ENCODE data around the gene HIF1A. TPM values are rescaled to one million over a fixed set of nuclear protein-coding genes. Genes with fewer than 3 reads are reported as not detected.

The HIF1A gene
- total RNA-seq, 2 experiments from 2014 or later = 283 to 287 TPM

DNA sequence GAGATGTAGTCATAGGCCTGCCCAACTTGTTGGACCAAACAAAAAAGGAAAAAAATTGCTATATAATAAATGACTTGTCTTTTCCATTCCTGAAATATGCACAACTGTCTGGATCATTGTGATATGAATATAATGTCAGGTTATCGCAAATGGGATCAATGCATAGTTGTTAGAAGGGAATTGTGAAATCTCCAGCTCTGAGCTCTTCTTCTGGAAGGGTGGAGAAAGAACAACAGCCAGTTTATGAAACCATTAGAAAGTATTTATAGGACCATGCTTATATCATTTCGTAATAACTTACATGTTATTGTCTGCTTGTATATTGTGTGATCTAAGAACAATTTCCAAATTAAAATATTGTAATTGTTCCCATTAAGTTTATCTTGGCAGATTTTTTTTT, 35.7 kb upstream of the HIF1A start:
- ChIA-PET POLR2A (interaction anchor here (0.7 to 1.3 kb wide), 2 partner anchors 36 to 80 kb away, joined by 3 read pairs; partner anchors contain the start of gene HIF1A), CTCF (no interaction called here)
- Mint-ChIP-seq H3K36me3 (peaks cover 3% of the 10 kb centered on the region), H3K9me3 (peaks cover 2% of the 10 kb centered on the region), H3K4me1 (ENCODE audit: low read depth) (peaks cover 68% of the 10 kb centered on the region), H3K4me3 (no peak overlapping the region), H3K27ac (peak overlapping the region; percentile 98), H3K27me3 (no peaks in the 10 kb centered on the region)
- intact Hi-C loops (cut with micrococcal nuclease) = no loop called here
- DNase-seq = no peak

DNA sequence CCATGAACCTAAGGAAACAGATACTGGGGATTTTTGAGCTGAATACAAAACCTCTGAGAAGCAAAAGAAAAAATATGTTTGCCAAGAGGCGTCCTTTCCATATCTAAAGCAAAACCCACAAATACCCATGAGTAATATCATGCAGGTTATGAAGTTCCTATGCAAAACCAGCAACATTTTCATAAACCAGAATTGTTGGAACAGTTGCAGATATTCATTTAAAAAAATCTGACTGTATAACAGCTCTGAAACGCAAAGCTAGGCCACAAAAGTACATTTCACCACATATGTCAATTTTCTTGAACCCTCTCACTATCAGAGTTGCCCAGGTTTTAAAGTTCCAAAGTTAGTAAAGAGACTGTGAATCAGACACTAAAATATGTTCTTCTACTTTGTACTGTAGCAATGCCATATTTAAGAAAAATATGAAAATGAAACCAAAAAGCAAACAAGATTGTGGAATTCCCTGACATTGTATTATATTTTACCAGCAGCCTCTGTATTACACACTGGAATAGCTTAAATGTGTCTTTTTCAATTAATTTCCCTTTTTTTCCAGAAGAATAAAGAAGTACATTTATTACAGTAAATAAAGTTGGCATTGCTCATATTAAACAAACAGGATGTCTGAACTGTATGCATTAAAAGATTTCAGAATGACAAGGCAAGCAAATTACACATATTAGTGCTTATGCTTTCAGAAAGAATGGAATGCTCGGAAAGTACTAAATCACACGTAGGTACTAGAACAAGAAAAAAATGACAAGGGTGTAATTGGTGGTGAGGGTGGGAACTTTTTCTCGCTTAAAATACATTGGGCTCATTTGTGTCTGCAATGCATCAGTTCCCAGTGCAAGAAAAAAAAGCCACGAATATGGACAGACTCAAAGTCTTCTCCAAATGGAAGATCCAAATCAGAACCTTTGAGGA, 33.6 kb upstream of the HIF1A start:
- Mint-ChIP-seq H3K4me3 (peak overlapping the region; percentile 60), H3K4me1 (ENCODE audit: low read depth) (peaks cover 66% of the 10 kb centered on the region), H3K27me3 (no peaks in the 10 kb centered on the region), H3K27ac (peak overlapping the region; percentile 98), H3K36me3 (peaks cover 3% of the 10 kb centered on the region), H3K9me3 (peaks cover 2% of the 10 kb centered on the region)
- DNase-seq = no peak
- POLR2A ChIA-PET = interaction anchor here (0.7 to 4.5 kb wide), 18 partner anchors 10 to 192 kb away, joined by 3 to 40 read pairs (median 5); partner anchors contain the start of gene HIF1A
- intact Hi-C loops (cut with micrococcal nuclease) = loop anchor here (1.0 to 5.0 kb wide), 15 partner anchors 10 to 483 kb away; partner anchors contain the start of gene HIF1A
- CTCF ChIA-PET = interaction anchor here (0.6 to 2.2 kb wide), 9 partner anchors 24 to 185 kb away, joined by 3 to 9 read pairs (median 3); partner anchors contain the start of gene HIF1A

DNA sequence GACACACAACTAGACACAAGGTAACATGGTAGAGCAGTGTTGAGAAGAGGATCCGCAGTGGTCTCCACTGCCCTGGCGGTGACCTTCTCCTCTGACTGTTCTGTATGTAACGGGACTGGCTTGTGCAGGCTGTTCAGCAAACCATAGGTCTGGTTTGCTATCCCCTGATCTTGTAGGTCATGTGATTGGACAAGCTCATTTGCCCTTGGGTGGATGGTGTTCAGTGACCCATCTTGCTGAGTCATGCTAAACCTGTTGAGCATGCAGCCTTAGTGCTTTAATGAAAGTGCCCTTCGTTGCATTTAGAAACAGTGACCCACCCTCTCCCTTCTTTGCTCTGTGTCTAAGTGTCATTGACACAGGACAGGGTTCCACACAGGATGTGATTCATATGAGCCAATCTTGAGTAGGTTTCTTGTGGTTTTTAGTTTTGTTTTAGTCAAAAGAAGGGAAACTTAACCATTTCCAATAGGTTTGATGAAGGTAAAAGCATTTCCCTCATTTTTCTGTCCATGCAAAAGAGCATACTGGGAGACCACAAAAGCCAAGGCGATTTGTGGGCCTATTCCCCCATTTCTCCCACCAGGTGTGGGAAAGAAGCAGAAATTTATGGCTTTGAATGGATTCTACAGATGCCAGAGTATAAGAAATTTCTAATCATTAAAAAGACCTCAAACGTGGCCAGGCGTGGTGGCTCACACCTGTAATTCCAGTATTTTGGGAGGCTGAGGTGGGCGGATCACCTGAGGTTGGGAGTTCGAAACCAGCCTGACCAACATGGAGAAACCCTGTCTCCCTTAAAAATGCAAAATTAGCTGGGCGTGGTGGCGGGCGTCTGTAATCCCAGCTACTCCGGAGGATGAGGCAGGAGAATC, 32.6 kb upstream of the HIF1A start:
- Mint-ChIP-seq H3K36me3 (no peaks in the 10 kb centered on the region), H3K4me3 (peak overlapping the region; percentile 60), H3K27me3 (no peaks in the 10 kb centered on the region), H3K27ac (peak overlapping the region; percentile 98), H3K4me1 (ENCODE audit: low read depth) (peaks cover 66% of the 10 kb centered on the region), H3K9me3 (peaks cover 2% of the 10 kb centered on the region)
- ChIA-PET CTCF (interaction anchor here (1.0 to 2.2 kb wide), 8 partner anchors 29 to 159 kb away, joined by 3 to 9 read pairs (median 4); partner anchors contain the start of gene HIF1A), POLR2A (interaction anchor here (0.7 to 4.5 kb wide), 16 partner anchors 28 to 193 kb away, joined by 3 to 40 read pairs (median 5); partner anchors contain the start of gene HIF1A)
- peak; percentile 73 for DNase-seq
- intact Hi-C loops (cut with micrococcal nuclease) = loop anchor here (1.0 to 5.0 kb wide), 15 partner anchors 9 to 484 kb away; partner anchors contain the start of gene HIF1A

- Mint-ChIP-seq H3K4me1 (ENCODE audit: low read depth) (peaks cover 66% of the 10 kb centered on the region), H3K4me3 (peak overlapping the region; percentile 60), H3K9me3 (no peaks in the 10 kb centered on the region), H3K27me3 (no peaks in the 10 kb centered on the region), H3K36me3 (no peaks in the 10 kb centered on the region), H3K27ac (peak overlapping the region; percentile 98)
- intact Hi-C loops (cut with micrococcal nuclease) = loop anchor here (5.0 kb wide), 2 partner anchors 276 to 321 kb away; no protein-coding TSS in a partner anchor
- ChIA-PET CTCF (interaction anchor here (0.7 to 2.2 kb wide), 5 partner anchors 32 to 151 kb away, joined by 3 to 6 read pairs (median 3); partner anchors contain the start of gene HIF1A), POLR2A (interaction anchor here (0.7 to 4.5 kb wide), 9 partner anchors 28 to 186 kb away, joined by 3 to 40 read pairs (median 4); partner anchors contain the start of gene HIF1A)
- no peak for DNase-seq
These were observed 31.9 kb upstream of the HIF1A start for GRCh38 chr14:61663312-61663979.

DNA sequence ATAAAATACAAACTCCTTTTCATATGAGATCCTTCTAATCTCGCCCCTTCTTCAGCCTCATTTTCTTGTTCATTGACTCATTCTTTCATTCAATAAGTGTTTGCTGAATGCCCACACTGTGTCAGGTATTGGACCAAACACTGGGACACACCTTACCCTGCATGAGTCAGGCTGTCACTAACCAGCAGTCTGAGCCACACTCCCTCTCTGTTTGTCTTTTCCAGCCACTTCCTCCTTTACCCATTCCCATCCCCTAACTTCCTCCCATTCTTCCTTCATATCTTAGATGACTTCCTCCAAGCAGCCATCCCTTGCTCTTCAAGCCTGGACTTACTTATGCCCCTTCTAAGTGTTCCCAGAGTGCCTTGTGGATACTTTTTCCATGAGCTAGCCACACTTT, 27.0 kb upstream of the HIF1A start:
- H3K9me3 Mint-ChIP-seq = no peaks in the 10 kb centered on the region
- POLR2A ChIA-PET = interaction anchor here (0.7 to 0.8 kb wide), 2 partner anchors 27 to 29 kb away, joined by 3 read pairs; partner anchors contain the start of gene HIF1A
- peaks cover 36% of the 10 kb centered on the region for H3K4me1 Mint-ChIP-seq (ENCODE audit: low read depth)
- CTCF ChIA-PET = interaction anchor here (1.0 kb wide), 1 partner anchor 194 kb away, joined by 3 read pairs; no protein-coding TSS in a partner anchor
- no peaks in the 10 kb centered on the region for H3K36me3 Mint-ChIP-seq
- H3K4me3 Mint-ChIP-seq = no peak overlapping the region
- intact Hi-C loops (cut with micrococcal nuclease) = no loop called here
- H3K27ac Mint-ChIP-seq = no peak overlapping the region
- peak; percentile 54 for DNase-seq
- no peaks in the 10 kb centered on the region for H3K27me3 Mint-ChIP-seq

- no peak overlapping the region for H3K27ac Mint-ChIP-seq
- H3K9me3 Mint-ChIP-seq = no peaks in the 10 kb centered on the region
- H3K27me3 Mint-ChIP-seq = no peaks in the 10 kb centered on the region
- ChIA-PET POLR2A (interaction anchor here (2.4 kb wide), 1 partner anchor 25 kb away, joined by 16 read pairs; the partner anchor contains the start of gene HIF1A), CTCF (interaction anchor here (0.6 to 1.0 kb wide), 2 partner anchors 23 to 194 kb away, joined by 3 read pairs; no protein-coding TSS in a partner anchor)
- H3K36me3 Mint-ChIP-seq = no peaks in the 10 kb centered on the region
- no peak for DNase-seq
- no peak overlapping the region for H3K4me3 Mint-ChIP-seq
- intact Hi-C loops (cut with micrococcal nuclease) = loop anchor here (2.0 kb wide), 1 partner anchor 56 kb away; no protein-coding TSS in a partner anchor
- peaks cover 19% of the 10 kb centered on the region for H3K4me1 Mint-ChIP-seq (ENCODE audit: low read depth)
These were observed 24.7 kb upstream of the HIF1A start for GRCh38 chr14:61670576-61670975.

GRCh38 chr14:61671082-61671481, 24.2 kb upstream of the HIF1A start:
- intact Hi-C loops (cut with micrococcal nuclease) = loop anchor here (1.0 to 2.0 kb wide), 6 partner anchors 9 to 77 kb away; partner anchors contain the start of gene HIF1A
- Mint-ChIP-seq H3K36me3 (no peaks in the 10 kb centered on the region), H3K4me1 (ENCODE audit: low read depth) (peaks cover 15% of the 10 kb centered on the region), H3K4me3 (no peak overlapping the region), H3K9me3 (no peaks in the 10 kb centered on the region), H3K27me3 (no peaks in the 10 kb centered on the region), H3K27ac (no peak overlapping the region)
- ChIA-PET POLR2A (interaction anchor here (0.8 to 2.4 kb wide), 2 partner anchors 10 to 25 kb away, joined by 5 to 16 read pairs; partner anchors contain the start of gene HIF1A), CTCF (interaction anchor here (1.0 kb wide), 1 partner anchor 23 kb away, joined by 3 read pairs; no protein-coding TSS in a partner anchor)
- peak; percentile 65 for DNase-seq

GRCh38 chr14:61672796-61673195, 22.5 kb upstream of the HIF1A start:
- POLR2A ChIA-PET = interaction anchor here (0.7 kb wide), 1 partner anchor 110 kb away, joined by 3 read pairs; no protein-coding TSS in a partner anchor
- intact Hi-C loops (cut with micrococcal nuclease) = no loop called here
- CTCF ChIA-PET = no interaction called here
- Mint-ChIP-seq H3K27me3 (no peaks in the 10 kb centered on the region), H3K36me3 (no peaks in the 10 kb centered on the region), H3K4me3 (no peak overlapping the region), H3K27ac (no peak overlapping the region), H3K4me1 (ENCODE audit: low read depth) (peaks cover 15% of the 10 kb centered on the region), H3K9me3 (no peaks in the 10 kb centered on the region)
- DNase-seq = no peak

- no peak for DNase-seq
- Mint-ChIP-seq H3K4me1 (ENCODE audit: low read depth) (peaks cover 15% of the 10 kb centered on the region), H3K36me3 (no peaks in the 10 kb centered on the region), H3K4me3 (no peak overlapping the region), H3K9me3 (no peaks in the 10 kb centered on the region), H3K27ac (no peak overlapping the region), H3K27me3 (no peaks in the 10 kb centered on the region)
- POLR2A ChIA-PET = no interaction called here
- CTCF ChIA-PET = no interaction called here
- intact Hi-C loops (cut with micrococcal nuclease) = no loop called here
These were observed 22.0 kb upstream of the HIF1A start for GRCh38 chr14:61673305-61673704.

DNA sequence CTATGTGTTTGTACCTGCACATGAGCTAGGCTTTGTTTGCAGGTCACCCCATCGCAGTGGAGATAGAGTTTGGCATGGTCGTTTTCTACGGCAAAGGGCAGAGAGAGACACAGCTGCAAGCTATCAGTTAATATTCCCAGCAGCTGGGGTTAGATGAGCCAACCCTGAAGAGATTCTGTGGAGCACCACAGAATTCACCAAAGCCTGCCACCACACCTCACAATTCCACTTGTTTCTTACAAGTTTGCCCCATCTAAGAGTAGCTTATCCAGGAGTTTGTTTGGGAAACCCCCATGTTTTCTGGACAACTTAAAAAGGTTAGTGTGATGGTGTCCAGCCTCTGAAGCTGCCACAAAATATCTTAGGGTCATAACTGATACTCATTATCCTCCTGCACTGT, 20.0 kb upstream of the HIF1A start:
- Mint-ChIP-seq H3K4me1 (ENCODE audit: low read depth) (peaks cover 15% of the 10 kb centered on the region), H3K36me3 (no peaks in the 10 kb centered on the region), H3K4me3 (no peak overlapping the region), H3K27ac (no peak overlapping the region), H3K9me3 (no peaks in the 10 kb centered on the region), H3K27me3 (no peaks in the 10 kb centered on the region)
- ChIA-PET POLR2A (no interaction called here), CTCF (no interaction called here)
- DNase-seq = no peak
- intact Hi-C loops (cut with micrococcal nuclease) = no loop called here

DNA sequence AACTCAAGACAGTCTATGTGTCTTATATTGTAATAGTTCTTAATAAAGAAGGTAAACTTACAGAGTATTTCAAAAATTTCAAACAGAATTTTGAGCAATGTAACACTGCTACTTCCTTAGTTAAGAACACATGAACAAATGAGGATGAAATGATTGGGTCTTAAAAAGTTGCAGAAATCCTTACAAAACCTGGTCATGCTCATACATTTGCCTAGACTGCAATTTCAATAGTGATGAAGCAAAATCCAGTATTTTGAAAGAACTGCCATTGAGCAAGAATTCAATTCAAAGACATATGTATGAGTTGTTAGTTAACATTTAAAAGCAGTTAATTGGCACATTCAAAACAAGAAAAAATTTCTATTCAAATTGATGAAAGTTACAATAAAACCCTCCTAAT, 17.8 kb upstream of the HIF1A start:
- H3K9me3 Mint-ChIP-seq = no peaks in the 10 kb centered on the region
- no peaks in the 10 kb centered on the region for H3K27me3 Mint-ChIP-seq
- POLR2A ChIA-PET = no interaction called here
- no peaks in the 10 kb centered on the region for H3K36me3 Mint-ChIP-seq
- DNase-seq = no peak
- peaks cover 2% of the 10 kb centered on the region for H3K4me1 Mint-ChIP-seq (ENCODE audit: low read depth)
- intact Hi-C loops (cut with micrococcal nuclease) = no loop called here
- no peak overlapping the region for H3K4me3 Mint-ChIP-seq
- no peak overlapping the region for H3K27ac Mint-ChIP-seq
- CTCF ChIA-PET = no interaction called here
